ENCODE results near the gene SOX8.

SOX8 gene

GRCh38 chr16:988471-989353 is 7.1 kb downstream of the SOX8 start:
- no peak for DNase-seq (ENCODE audit: low read depth)

GRCh38 chr16:989354-989814 is 7.8 kb downstream of the SOX8 start:
- DNase-seq (ENCODE audit: low read depth): no peak

GRCh38 chr16:990516-991291 is 9.1 kb downstream of the SOX8 start:
- DNase-seq (ENCODE audit: low read depth): no peak

- no peak for DNase-seq (ENCODE audit: low read depth)
Observed at GRCh38 chr16:991345-991744, 9.8 kb downstream of the SOX8 start.

- no peak for DNase-seq (ENCODE audit: low read depth)
Observed at GRCh38 chr16:991773-992172, 10.2 kb downstream of the SOX8 start.

- DNase-seq (ENCODE audit: low read depth): no peak
Observed at GRCh38 chr16:993731-994130, 12.2 kb downstream of the SOX8 start.

GRCh38 chr16:995087-995486 is 13.5 kb downstream of the SOX8 start:
- DNase-seq (ENCODE audit: low read depth): no peak

- DNase-seq (ENCODE audit: low read depth): no peak
Observed at GRCh38 chr16:995783-996182, 14.2 kb downstream of the SOX8 start.

GRCh38 chr16:996681-997080 is 15.1 kb downstream of the SOX8 start:
- DNase-seq (ENCODE audit: low read depth): peak; percentile 20

GRCh38 chr16:997440-998051 is 16.0 kb downstream of the SOX8 start:
- peak; percentile 49 for DNase-seq (ENCODE audit: low read depth)

GRCh38 chr16:998211-998610 is 16.6 kb downstream of the SOX8 start:
- DNase-seq (ENCODE audit: low read depth): no peak

GRCh38 chr16:998615-999014 is 17.0 kb downstream of the SOX8 start:
- no peak for DNase-seq (ENCODE audit: low read depth)

- no peak for DNase-seq (ENCODE audit: low read depth)
Observed at GRCh38 chr16:999677-1000076, 18.1 kb downstream of the SOX8 start.

- DNase-seq (ENCODE audit: low read depth): no peak
Observed at GRCh38 chr16:1000608-1001007, 19.0 kb downstream of the SOX8 start.

- DNase-seq (ENCODE audit: low read depth): no peak
Observed at GRCh38 chr16:1001096-1001495, 19.5 kb downstream of the SOX8 start.

- peak; percentile 51 for DNase-seq (ENCODE audit: low read depth)
Observed at GRCh38 chr16:1002399-1003166, 21.0 kb downstream of the SOX8 start.

- no peak for DNase-seq (ENCODE audit: low read depth)
Observed at GRCh38 chr16:1003391-1004347, 22.1 kb downstream of the SOX8 start.

- no peak for DNase-seq (ENCODE audit: low read depth)
Observed at GRCh38 chr16:1005286-1005685, 23.7 kb downstream of the SOX8 start.

- DNase-seq (ENCODE audit: low read depth): no peak
Observed at GRCh38 chr16:1006781-1007180, 25.2 kb downstream of the SOX8 start.

- DNase-seq (ENCODE audit: low read depth): no peak
Observed at GRCh38 chr16:1007284-1007850, 25.8 kb downstream of the SOX8 start.

Data from T-helper 22 cell (primary cell).